Activated CD8-positive, alpha-beta T cell treated with anti-CD3 and anti-CD28 coated beads for 36 hours (primary cell): ENCODE data around the gene SEMA4D. TPM values are rescaled to one million over a fixed set of nuclear protein-coding genes. Genes with fewer than 3 reads are reported as not detected.

ENCODE experiments used
- ATAC-seq: fragments of 200-7000 bp; cut with Tn5 transposase; one replicate; pipeline ENCODE4 v1.10.0; 2021; ENCODE audit warnings: mild to moderate bottlenecking, moderate library complexity
- CTCF ChIA-PET: fragments of 350-600 bp; sonication (Branson Sonifier 250); formaldehyde crosslinking; loops from one replicate; lab custom pipeline; 2021; ENCODE audit warnings: antibody characterized with exemption; lab: Charles Lee
- POLR2A ChIA-PET: fragments of 350-600 bp; sonication (Branson Sonifier 250); formaldehyde crosslinking; loops from one replicate; lab custom pipeline; 2021; ENCODE audit warnings: antibody characterized with exemption; lab: Charles Lee
- DNase-seq: peaks from one replicate; pipeline ENCODE4 v3.0.0-alpha.2; 2020
- H3K27ac Mint-ChIP-seq: one replicate; pipeline ENCODE4 v1.8.0; 2021; ENCODE audit warnings: mild to moderate bottlenecking, mixed read lengths
- H3K27me3 Mint-ChIP-seq: one replicate; pipeline ENCODE4 v1.8.0; 2021; ENCODE audit warnings: mixed read lengths
- H3K36me3 Mint-ChIP-seq: one replicate; pipeline ENCODE4 v1.8.0; 2021; ENCODE audit warnings: low read depth, mixed read lengths
- H3K4me1 Mint-ChIP-seq: one replicate; pipeline ENCODE4 v1.8.0; 2021; ENCODE audit warnings: low read depth, mixed read lengths
- H3K4me3 Mint-ChIP-seq: one replicate; pipeline ENCODE4 v1.8.0; 2021; ENCODE audit warnings: mild to moderate bottlenecking, moderate library complexity, mixed read lengths
- H3K9me3 Mint-ChIP-seq: one replicate; pipeline ENCODE4 v1.8.0; 2021; ENCODE audit warnings: mixed read lengths
- CTCF ChIP-seq: fragments of 200-600 bp; IDR thresholded peaks from one replicate; pipeline ENCODE4 v1.8.0; 2022; ENCODE audit warnings: antibody characterized with exemption, mild to moderate bottlenecking
- intact Hi-C: fragments of 100-400 bp; cut with micrococcal nuclease; formaldehyde crosslinking; loops from one replicate; pipeline ENCODE4 v1.10.0; 2022
- total RNA-seq, 2 experiments: library from RNA; stranded (reverse); gene quantifications; one replicate each; pipeline ENCODE4 v1.2.3, GENCODE V29; 2021

Gene SEMA4D
- total RNA-seq, 2 experiments from 2014 or later, result 290 to 317 TPM

- CTCF ChIA-PET, result interaction anchor here (0.8 to 7.8 kb wide), 5 partner anchors 10 to 109 kb away, joined by 3 to 95 read pairs (median 3); no protein-coding TSS in a partner anchor
- H3K27ac Mint-ChIP-seq, result peak overlapping the region; percentile 97
- POLR2A ChIA-PET, result interaction anchor here (0.6 to 1.7 kb wide), 8 partner anchors 9 to 182 kb away, joined by 3 to 5 read pairs (median 3); no protein-coding TSS in a partner anchor
- no peak for ATAC-seq
- peak; percentile 23 for DNase-seq
- no peaks in the 10 kb centered on the region for H3K9me3 Mint-ChIP-seq
- no peak overlapping the region for H3K4me3 Mint-ChIP-seq
- no peak for TF ChIP-seq CTCF
- peaks cover 79% of the 10 kb centered on the region for H3K4me1 Mint-ChIP-seq
- intact Hi-C loops, result loop anchor here (5.0 to 10.0 kb wide), 2 partner anchors 52 to 224 kb away; partner anchors contain the start of genes CKS2 and SECISBP2
- no peaks in the 10 kb centered on the region for H3K36me3 Mint-ChIP-seq
- no peaks in the 10 kb centered on the region for H3K27me3 Mint-ChIP-seq
These were observed 41.0 kb upstream of the SEMA4D start for GRCh38 chr9:89538871-89539270.

- ATAC-seq (no peak), DNase-seq (no peak)
- H3K4me1 Mint-ChIP-seq, result peaks cover 89% of the 10 kb centered on the region
- H3K36me3 Mint-ChIP-seq, result no peaks in the 10 kb centered on the region
- CTCF ChIA-PET, result interaction anchor here (0.9 to 7.8 kb wide), 7 partner anchors 10 to 127 kb away, joined by 3 to 95 read pairs (median 5); no protein-coding TSS in a partner anchor
- intact Hi-C loops, result loop anchor here (5.0 to 10.0 kb wide), 2 partner anchors 50 to 222 kb away; partner anchors contain the start of genes CKS2 and SECISBP2
- peak overlapping the region; percentile 97 for H3K27ac Mint-ChIP-seq
- no peak for TF ChIP-seq CTCF
- H3K4me3 Mint-ChIP-seq, result peak overlapping the region; percentile 65
- POLR2A ChIA-PET, result interaction anchor here (0.6 to 2.4 kb wide), 14 partner anchors 10 to 1120 kb away, joined by 3 to 10 read pairs (median 3); partner anchors contain the start of gene SECISBP2
- no peaks in the 10 kb centered on the region for H3K27me3 Mint-ChIP-seq
- no peaks in the 10 kb centered on the region for H3K9me3 Mint-ChIP-seq
These were observed 39.3 kb upstream of the SEMA4D start for GRCh38 chr9:89537166-89537565.

GRCh38 chr9:89536600-89536999, 38.7 kb upstream of the SEMA4D start:
- H3K27me3 Mint-ChIP-seq, result no peaks in the 10 kb centered on the region
- no peak for TF ChIP-seq CTCF
- ATAC-seq, result peak; percentile 64
- H3K9me3 Mint-ChIP-seq, result no peaks in the 10 kb centered on the region
- DNase-seq, result peak; percentile 69
- ChIA-PET CTCF (interaction anchor here (0.9 to 7.8 kb wide), 8 partner anchors 9 to 126 kb away, joined by 3 to 95 read pairs (median 5); no protein-coding TSS in a partner anchor), POLR2A (interaction anchor here (0.8 to 2.4 kb wide), 13 partner anchors 10 to 218 kb away, joined by 3 to 10 read pairs (median 3); partner anchors contain the start of gene SECISBP2)
- peak overlapping the region; percentile 65 for H3K4me3 Mint-ChIP-seq
- H3K4me1 Mint-ChIP-seq, result peaks cover 90% of the 10 kb centered on the region
- intact Hi-C loops, result loop anchor here (5.0 to 10.0 kb wide), 2 partner anchors 49 to 222 kb away; partner anchors contain the start of genes CKS2 and SECISBP2
- H3K27ac Mint-ChIP-seq, result peak overlapping the region; percentile 97
- H3K36me3 Mint-ChIP-seq, result no peaks in the 10 kb centered on the region

GRCh38 chr9:89536145-89536574, 38.2 kb upstream of the SEMA4D start:
- peak; percentile 47 for DNase-seq
- TF ChIP-seq CTCF, result no peak
- Mint-ChIP-seq H3K4me3 (peak overlapping the region; percentile 47), H3K27ac (peak overlapping the region; percentile 96), H3K36me3 (no peaks in the 10 kb centered on the region), H3K4me1 (peaks cover 88% of the 10 kb centered on the region), H3K27me3 (no peaks in the 10 kb centered on the region), H3K9me3 (no peaks in the 10 kb centered on the region)
- ChIA-PET CTCF (interaction anchor here (1.2 to 7.8 kb wide), 7 partner anchors 9 to 126 kb away, joined by 4 to 95 read pairs (median 5); no protein-coding TSS in a partner anchor), POLR2A (interaction anchor here (0.7 to 2.4 kb wide), 8 partner anchors 9 to 138 kb away, joined by 3 to 10 read pairs (median 3); no protein-coding TSS in a partner anchor)
- peak; percentile 73 for ATAC-seq
- intact Hi-C loops, result loop anchor here (5.0 to 10.0 kb wide), 2 partner anchors 49 to 221 kb away; partner anchors contain the start of genes CKS2 and SECISBP2
